HCT116 (cell line): Measurements from ENCODE around the gene CUX1. TPM values are rescaled to one million over a fixed set of nuclear protein-coding genes. Genes with fewer than 3 reads are reported as not detected.

ENCODE experiments used
- ATAC-seq: fragments of 200-7000 bp; cut with Tn5 transposase; 2 replicates; pipeline ENCODE4 v1.9.1; 2020; ENCODE audit warnings: mild to moderate bottlenecking, moderate library complexity
- BruUV-seq: library from RNA; stranded (reverse); fragments of 400-500 nt; replicated peaks from 2 replicates; lab custom pipeline; 2021; lab: Mats Ljungman, UMichigan
- CTCF ChIA-PET: fragments of 300-600 bp; sonication (Branson Sonifier 250); formaldehyde crosslinking; loops from one replicate; lab custom pipeline; 2021; ENCODE audit warnings: antibody characterized with exemption; lab: Charles Lee
- POLR2A ChIA-PET: fragments of 300-600, 350-600 bp; sonication (Branson Sonifier 250); formaldehyde crosslinking; loops from one replicate; lab custom pipeline; 2021; ENCODE audit warnings: antibody characterized with exemption; lab: Charles Lee
- RAD21 ChIA-PET, 2 experiments: fragments of 300-600 bp; sonication (Branson Sonifier 250); formaldehyde crosslinking; loops; one replicate each; lab custom pipeline; 2023; ENCODE audit warnings: low total read pairs in 2 of 2; ENCODE audit not compliant: uncharacterized antibody in 2 of 2, unreplicated experiment in 2 of 2, low non-redundant PET in 1 of 2; lab: Charles Lee
- DNase-seq: peaks from one replicate; pipeline ENCODE4 v3.0.0-alpha.2; 2010; ENCODE audit warnings: low read depth, low spot score
- H2AFZ ChIP-seq: fragments of 200-600 bp; shearing (Covaris generic), sonication (generic); 2 replicates; pipeline ENCODE4 v1.6.1; 2017; ENCODE audit warnings: low read depth, mixed run types, mixed read lengths, antibody characterized with exemption, low read length; ENCODE audit not compliant: poor library complexity, severe bottlenecking
- H3K27ac ChIP-seq: 2 replicates; pipeline ENCODE4 v1.5.1; 2012; ENCODE audit warnings: low read depth, low read length
- H3K27me3 ChIP-seq: fragments of 200-600 bp; sonication (generic); 2 replicates; pipeline ENCODE4 v1.6.1; 2016; ENCODE audit warnings: mixed run types, low read length, mixed read lengths; ENCODE audit not compliant: insufficient read depth
- H3K36me3 ChIP-seq, 2 experiments: fragments of 200-500 bp in 1 of 2; fragments of 200-600 bp in 1 of 2; sonication (Bioruptor generic) in 1 of 2; sonication (generic) in 1 of 2; 2 replicates each; pipeline versions ENCODE4 v1.5.1 to v1.6.1; 2014 to 2016; ENCODE audit warnings: low read length in 2 of 2, inconsistent platforms in 1 of 2, mixed read lengths in 1 of 2, mixed run types in 1 of 2; ENCODE audit not compliant: insufficient read depth in 2 of 2, control insufficient read depth in 1 of 2
- H3K4me1 ChIP-seq, 2 experiments: fragments of 200-600 bp in 1 of 2; sonication (generic) in 1 of 2; 2 replicates each; pipeline versions ENCODE4 v1.5.1 to v1.6.1; 2012 to 2017; ENCODE audit warnings: low read length in 2 of 2, inconsistent platforms in 1 of 2, mild to moderate bottlenecking in 1 of 2, mixed read lengths in 1 of 2, mixed run types in 1 of 2, moderate library complexity in 1 of 2; ENCODE audit not compliant: insufficient read depth in 2 of 2, control insufficient read depth in 1 of 2
- H3K4me2 ChIP-seq: fragments of 200-600 bp; sonication (generic); 2 replicates; pipeline ENCODE4 v1.6.1; 2017; ENCODE audit warnings: mixed run types, low read length, mixed read lengths
- H3K4me3 ChIP-seq, 2 experiments: fragments of 200-600 bp in 1 of 2; sonication (generic) in 1 of 2; replicated peaks in 1 of 2; 2 replicates each; pipeline ENCODE4 v1.5.1; 2011 to 2016; ENCODE audit warnings: low read length in 2 of 2, control low read depth in 1 of 2, low read depth in 1 of 2, mild to moderate bottlenecking in 1 of 2, mixed read lengths in 1 of 2, mixed run types in 1 of 2
- H3K79me2 ChIP-seq: fragments of 200-600 bp; sonication (generic); 2 replicates; pipeline ENCODE4 v1.6.1; 2017; ENCODE audit warnings: mild to moderate bottlenecking, mixed run types, low read length, moderate library complexity, mixed read lengths; ENCODE audit not compliant: insufficient read depth
- H3K9ac ChIP-seq: fragments of 200-600 bp; sonication (generic); 2 replicates; pipeline ENCODE4 v1.6.1; 2016; ENCODE audit warnings: low read length, mixed read lengths
- H3K9me2 ChIP-seq: fragments of 200-600 bp; sonication (generic), shearing (Covaris generic); 2 replicates; pipeline ENCODE4 v1.6.1; 2017; ENCODE audit warnings: mixed run types, mild to moderate bottlenecking, moderate library complexity; ENCODE audit not compliant: insufficient read depth
- H3K9me3 ChIP-seq, 2 experiments: fragments of 200-500 bp in 1 of 2; fragments of 200-600 bp in 1 of 2; sonication (Bioruptor generic) in 1 of 2; sonication (generic) in 1 of 2; 2 replicates each; pipeline ENCODE4 v1.6.1; 2014 to 2017; ENCODE audit warnings: low read length in 2 of 2, mixed read lengths in 2 of 2, inconsistent platforms in 1 of 2, low read depth in 1 of 2, mild to moderate bottlenecking in 1 of 2, mixed run types in 1 of 2, moderate library complexity in 1 of 2; ENCODE audit not compliant: control insufficient read depth in 1 of 2, insufficient read depth in 1 of 2
- H4K20me1 ChIP-seq: fragments of 200-600 bp; sonication (generic), shearing (Covaris generic); 2 replicates; pipeline ENCODE4 v1.6.1; 2017; ENCODE audit warnings: mixed run types, mild to moderate bottlenecking, moderate library complexity; ENCODE audit not compliant: insufficient read depth
- CBX3 ChIP-seq: IDR thresholded peaks from 2 replicates; pipeline ENCODE4 v1.6.1; 2012; ENCODE audit warnings: low read depth
- CTCF ChIP-seq, 3 experiments: fragments of 200-600 bp in 1 of 3; sonication (generic) in 1 of 3; IDR thresholded peaks in 2 of 3; conservative IDR thresholded peaks in 1 of 3; 2 replicates each; pipeline ENCODE4 v1.5.1; 2012 to 2017; ENCODE audit warnings: low read depth in 2 of 3, low read length in 2 of 3, antibody characterized with exemption in 1 of 3, borderline replicate concordance in 1 of 3, control low read depth in 1 of 3, mild to moderate bottlenecking in 1 of 3, mixed read lengths in 1 of 3, mixed run types in 1 of 3, moderate library complexity in 1 of 3; ENCODE audit not compliant: insufficient read depth in 1 of 3
- EGR1 ChIP-seq: IDR thresholded peaks from 2 replicates; pipeline ENCODE4 v1.6.1; 2012; ENCODE audit warnings: low read depth
- ELF1 ChIP-seq: IDR thresholded peaks from 2 replicates; pipeline ENCODE4 v1.6.1; 2012; ENCODE audit warnings: low read depth, borderline replicate concordance
- EZH2 ChIP-seq: fragments of 200-600 bp; sonication (generic); IDR thresholded peaks from 2 replicates; pipeline ENCODE4 v1.6.1; 2017; ENCODE audit warnings: antibody characterized with exemption, mixed run types
- EZH2phosphoT487 ChIP-seq: fragments of 200-600 bp; IDR thresholded peaks from 2 replicates; pipeline ENCODE4 v1.6.1; 2018; ENCODE audit warnings: antibody characterized with exemption, borderline replicate concordance
- FOSL1 ChIP-seq: IDR thresholded peaks from 2 replicates; pipeline ENCODE4 v1.6.1; 2012; ENCODE audit warnings: low read depth
- JUND ChIP-seq: IDR thresholded peaks from 2 replicates; pipeline ENCODE4 v1.6.1; 2012
- POLR2A ChIP-seq: IDR thresholded peaks from 2 replicates; pipeline ENCODE4 v1.7.0; 2011; ENCODE audit warnings: borderline replicate concordance; ENCODE audit not compliant: insufficient read depth, insufficient read length; ENCODE audit errors: extremely low read depth
- POLR2AphosphoS5 ChIP-seq: IDR thresholded peaks from 2 replicates; pipeline ENCODE4 v1.6.1; 2011; ENCODE audit warnings: mild to moderate bottlenecking, low read depth, low read length, moderate library complexity
- RAD21 ChIP-seq: IDR thresholded peaks from 2 replicates; pipeline ENCODE4 v1.6.1; 2012; ENCODE audit warnings: low read depth, mild to moderate bottlenecking
- SIN3A ChIP-seq: IDR thresholded peaks from 2 replicates; pipeline ENCODE4 v1.6.1; 2012; ENCODE audit warnings: low read depth
- SP1 ChIP-seq: IDR thresholded peaks from 2 replicates; pipeline ENCODE4 v1.6.1; 2012; ENCODE audit warnings: low read depth
- SRF ChIP-seq: IDR thresholded peaks from 2 replicates; pipeline ENCODE4 v1.6.1; 2012; ENCODE audit warnings: low read depth
- YY1 ChIP-seq: IDR thresholded peaks from 2 replicates; pipeline ENCODE4 v1.6.1; 2011; ENCODE audit warnings: low read length, low read depth, moderate library complexity, mild to moderate bottlenecking; ENCODE audit not compliant: insufficient replicate concordance; ENCODE audit errors: extremely low read depth
- ZBTB33 ChIP-seq: IDR thresholded peaks from 2 replicates; pipeline ENCODE4 v1.6.1; 2011; ENCODE audit warnings: mild to moderate bottlenecking, low read length, moderate library complexity; ENCODE audit not compliant: insufficient replicate concordance; ENCODE audit errors: extremely low read depth
- ZFX ChIP-seq: fragments of 450-650 bp; IDR thresholded peaks from 2 replicates; pipeline ENCODE4 v1.6.1; 2017
- ZNF274 ChIP-seq: fragments of 200-500 bp; sonication (Bioruptor generic); IDR thresholded peaks from 2 replicates; pipeline ENCODE4 v1.6.1; 2014; ENCODE audit warnings: mild to moderate bottlenecking, low read depth, low read length, inconsistent platforms
- intact Hi-C: fragments of 100-400 bp; cut with micrococcal nuclease; formaldehyde crosslinking; loops from 2 replicates; pipeline ENCODE4 v1.10.0; 2022
- total RNA-seq: library from RNA; stranded (reverse); gene quantifications from one replicate; pipeline ENCODE4 v1.2.1, GENCODE V29; 2021; ENCODE audit not compliant: unreplicated experiment
- TF ChIP-seq, protein P1 (sequence below): IDR thresholded peaks from 2 replicates; pipeline ENCODE4 v1.6.1; 2012; ENCODE audit warnings: low read depth
- TF ChIP-seq, protein P2 (sequence below): IDR thresholded peaks from 2 replicates; pipeline ENCODE4 v1.6.1; 2012

Gene CUX1
- total RNA-seq, 1 experiment from 2014 or later: 68.9 TPM

GRCh38 chr7:102125127-102125596, 307.7 kb downstream of the CUX1 start (continued):
- no peak for TF ChIP-seq EGR1
- no peak for TF ChIP-seq CBX3
- no peak for TF ChIP-seq SIN3A

- POLR2A ChIA-PET: no interaction called here
- CTCF ChIA-PET: no interaction called here
- Histone ChIP-seq H3K27me3 (no peaks in the 10 kb centered on the region), H3K9me3 (no peaks in the 10 kb centered on the region), H3K27ac (no peak overlapping the region), H3K9ac (no peak overlapping the region), H3K79me2 (no peaks in the 10 kb centered on the region), H4K20me1 (no peaks in the 10 kb centered on the region), H3K4me3 (no peak overlapping the region), H3K9me2 (no peaks in the 10 kb centered on the region), H3K4me1 (peaks cover 21 to 40% of the 10 kb centered on the region in 2 experiments), H2AFZ (no peak overlapping the region), H3K36me3 (no peaks in the 10 kb centered on the region), H3K4me2 (no peak overlapping the region)
- DNase-seq (no peak), ATAC-seq (no peak)
- intact Hi-C loops: no loop called here
- RAD21 ChIA-PET: no interaction called here
- BruUV-seq: no TSS peak
- TF ChIP-seq CTCF (IDR thresholded peaks at IDR 0.05 in 2 of 3, conservative IDR thresholded peaks at IDR 0.05 in 1 of 3; ENCODE audit: borderline replicate concordance in 1 of 3, insufficient read depth in 1 of 3, low read depth in 2 of 3, low read length in 2 of 3) (no peak), EGR1 (no peak), ELF1 (no peak), RAD21 (no peak), SRF (no peak), EZH2phosphoT487 (no peak), ZNF274 (no peak), ZFX (no peak), SIN3A (no peak), ZBTB33 (no peak), FOSL1 (no peak), POLR2A (no peak), YY1 (no peak), EZH2 (no peak), POLR2AphosphoS5 (no peak), SP1 (no peak), JUND (no peak)
- TF ChIP-seq, protein P1, sequence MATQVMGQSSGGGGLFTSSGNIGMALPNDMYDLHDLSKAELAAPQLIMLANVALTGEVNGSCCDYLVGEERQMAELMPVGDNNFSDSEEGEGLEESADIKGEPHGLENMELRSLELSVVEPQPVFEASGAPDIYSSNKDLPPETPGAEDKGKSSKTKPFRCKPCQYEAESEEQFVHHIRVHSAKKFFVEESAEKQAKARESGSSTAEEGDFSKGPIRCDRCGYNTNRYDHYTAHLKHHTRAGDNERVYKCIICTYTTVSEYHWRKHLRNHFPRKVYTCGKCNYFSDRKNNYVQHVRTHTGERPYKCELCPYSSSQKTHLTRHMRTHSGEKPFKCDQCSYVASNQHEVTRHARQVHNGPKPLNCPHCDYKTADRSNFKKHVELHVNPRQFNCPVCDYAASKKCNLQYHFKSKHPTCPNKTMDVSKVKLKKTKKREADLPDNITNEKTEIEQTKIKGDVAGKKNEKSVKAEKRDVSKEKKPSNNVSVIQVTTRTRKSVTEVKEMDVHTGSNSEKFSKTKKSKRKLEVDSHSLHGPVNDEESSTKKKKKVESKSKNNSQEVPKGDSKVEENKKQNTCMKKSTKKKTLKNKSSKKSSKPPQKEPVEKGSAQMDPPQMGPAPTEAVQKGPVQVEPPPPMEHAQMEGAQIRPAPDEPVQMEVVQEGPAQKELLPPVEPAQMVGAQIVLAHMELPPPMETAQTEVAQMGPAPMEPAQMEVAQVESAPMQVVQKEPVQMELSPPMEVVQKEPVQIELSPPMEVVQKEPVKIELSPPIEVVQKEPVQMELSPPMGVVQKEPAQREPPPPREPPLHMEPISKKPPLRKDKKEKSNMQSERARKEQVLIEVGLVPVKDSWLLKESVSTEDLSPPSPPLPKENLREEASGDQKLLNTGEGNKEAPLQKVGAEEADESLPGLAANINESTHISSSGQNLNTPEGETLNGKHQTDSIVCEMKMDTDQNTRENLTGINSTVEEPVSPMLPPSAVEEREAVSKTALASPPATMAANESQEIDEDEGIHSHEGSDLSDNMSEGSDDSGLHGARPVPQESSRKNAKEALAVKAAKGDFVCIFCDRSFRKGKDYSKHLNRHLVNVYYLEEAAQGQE: no peak
- TF ChIP-seq, protein P2, sequence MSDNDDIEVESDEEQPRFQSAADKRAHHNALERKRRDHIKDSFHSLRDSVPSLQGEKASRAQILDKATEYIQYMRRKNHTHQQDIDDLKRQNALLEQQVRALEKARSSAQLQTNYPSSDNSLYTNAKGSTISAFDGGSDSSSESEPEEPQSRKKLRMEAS: no peak
These were observed 310.9 kb downstream of the CUX1 start for GRCh38 chr7:102128303-102128702.
